Medulla oblongata (tissue), 1 donor: Measurements from ENCODE around the gene IFITM10.
"Not testable (repeated sequence)": the region's sequence is repeated elsewhere in the genome, so short reads cannot be mapped to it uniquely, and the experiment has no call there.

Source experiments
- DNase-seq: peaks from one replicate; pipeline ENCODE4 v3.0.0-alpha.2; 2015; ENCODE audit errors: extremely low spot score

Gene IFITM10

GRCh38 chr11:1778141-1778911 lies 27.9 kb upstream of the IFITM10 start:
- DNase-seq = no peak

GRCh38 chr11:1777737-1778136 lies 27.3 kb upstream of the IFITM10 start:
- DNase-seq = no peak

- DNase-seq = no peak
Observed at GRCh38 chr11:1776944-1777715, 26.7 kb upstream of the IFITM10 start.

GRCh38 chr11:1776331-1776851 lies 26.0 kb upstream of the IFITM10 start:
- no peak for DNase-seq

- no peak for DNase-seq
Observed at GRCh38 chr11:1774886-1775285, 24.5 kb upstream of the IFITM10 start.

- DNase-seq = no peak
Observed at GRCh38 chr11:1773994-1774550, 23.7 kb upstream of the IFITM10 start.

GRCh38 chr11:1773131-1773993 lies 23.0 kb upstream of the IFITM10 start:
- DNase-seq = no peak

GRCh38 chr11:1772270-1773130 lies 22.1 kb upstream of the IFITM10 start:
- DNase-seq = no peak

- DNase-seq = no peak
Observed at GRCh38 chr11:1771700-1772099, 21.3 kb upstream of the IFITM10 start.

- no peak for DNase-seq
Observed at GRCh38 chr11:1771273-1771672, 20.9 kb upstream of the IFITM10 start.

- no peak for DNase-seq
Observed at GRCh38 chr11:1770528-1770927, 20.1 kb upstream of the IFITM10 start.

GRCh38 chr11:1770061-1770460 lies 19.7 kb upstream of the IFITM10 start:
- no peak for DNase-seq

- not testable (repeated sequence) for DNase-seq
Observed at GRCh38 chr11:1769304-1769936, 19.0 kb upstream of the IFITM10 start.

GRCh38 chr11:1768141-1768469 lies 17.7 kb upstream of the IFITM10 start:
- DNase-seq = no peak

GRCh38 chr11:1767399-1768140 lies 17.2 kb upstream of the IFITM10 start:
- DNase-seq = no peak

- DNase-seq = no peak
Observed at GRCh38 chr11:1766719-1767398, 16.5 kb upstream of the IFITM10 start.

- DNase-seq = no peak
Observed at GRCh38 chr11:1765871-1766718, 15.7 kb upstream of the IFITM10 start.
